ENCODE measurements around the gene CYP11A1.

DNA sequence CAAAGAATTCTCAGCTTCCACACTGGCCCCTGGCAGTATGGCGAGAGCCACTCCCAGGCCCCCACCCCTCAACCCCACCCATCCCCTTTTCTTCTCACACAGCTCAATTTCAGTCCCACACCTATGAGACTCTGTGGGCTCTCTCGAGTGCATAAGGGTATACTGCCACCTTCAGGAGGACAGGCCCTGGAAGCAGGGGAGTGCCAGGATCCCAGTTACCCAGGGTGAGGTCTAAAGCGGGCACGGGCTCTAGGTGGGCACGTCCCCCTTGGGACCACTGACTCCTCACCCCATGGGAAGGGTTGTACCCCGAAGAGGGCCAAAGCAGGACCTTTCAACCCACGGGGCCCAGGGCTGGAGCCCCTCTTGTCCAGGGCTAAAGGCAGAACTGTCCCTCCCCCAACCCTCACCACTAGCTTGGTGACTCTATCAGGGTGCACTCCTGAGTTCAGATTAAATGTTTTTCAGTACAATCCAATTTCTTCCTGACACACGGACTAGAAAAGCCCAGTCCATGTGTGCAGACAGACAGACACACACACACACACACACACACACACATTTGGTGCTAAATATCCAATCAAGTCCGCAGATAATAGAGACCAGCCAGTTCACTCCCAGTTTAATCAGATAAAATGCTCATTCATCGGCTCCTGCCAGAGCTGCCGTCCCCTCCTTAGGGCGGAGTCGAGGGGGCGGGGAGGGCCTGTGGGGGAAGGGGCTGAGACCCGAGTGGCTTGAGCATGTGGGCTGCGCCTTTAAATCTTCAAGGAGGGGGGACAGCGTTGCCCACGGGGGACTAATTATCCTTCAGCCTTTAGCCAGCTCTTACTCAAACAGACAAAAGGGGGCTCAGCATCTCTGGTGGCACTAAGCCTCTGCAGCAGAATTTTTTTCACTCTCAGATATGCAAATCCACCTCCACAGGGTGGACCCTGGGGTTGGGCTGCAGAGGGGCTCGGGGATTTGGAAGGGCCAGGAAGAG lies 59.3 kb downstream of the CYP11A1 start:
- TF ChIP-seq CTCF (IDR thresholded peaks at IDR 0.05) (peak; percentile 48), EZH2 (IDR thresholded peaks at IDR 0.05; ENCODE audit: borderline replicate concordance, insufficient read depth, low read depth, low read length, poor library complexity, severe bottlenecking) (no peak)

Measured in B cell (primary cell).